C4-2B (cell line): ENCODE data around the gene EXD3.

Experiments
- ZFX ChIP-seq: fragments of 450-650 bp; IDR thresholded peaks from 2 replicates; pipeline ENCODE4 v1.6.1; 2017
- TF ChIP-seq, protein P1 (sequence below): fragments of 450-650 bp; conservative IDR thresholded peaks from 2 replicates; pipeline ENCODE4 v1.5.1; 2017; ENCODE audit warnings: mild to moderate bottlenecking

DNA sequence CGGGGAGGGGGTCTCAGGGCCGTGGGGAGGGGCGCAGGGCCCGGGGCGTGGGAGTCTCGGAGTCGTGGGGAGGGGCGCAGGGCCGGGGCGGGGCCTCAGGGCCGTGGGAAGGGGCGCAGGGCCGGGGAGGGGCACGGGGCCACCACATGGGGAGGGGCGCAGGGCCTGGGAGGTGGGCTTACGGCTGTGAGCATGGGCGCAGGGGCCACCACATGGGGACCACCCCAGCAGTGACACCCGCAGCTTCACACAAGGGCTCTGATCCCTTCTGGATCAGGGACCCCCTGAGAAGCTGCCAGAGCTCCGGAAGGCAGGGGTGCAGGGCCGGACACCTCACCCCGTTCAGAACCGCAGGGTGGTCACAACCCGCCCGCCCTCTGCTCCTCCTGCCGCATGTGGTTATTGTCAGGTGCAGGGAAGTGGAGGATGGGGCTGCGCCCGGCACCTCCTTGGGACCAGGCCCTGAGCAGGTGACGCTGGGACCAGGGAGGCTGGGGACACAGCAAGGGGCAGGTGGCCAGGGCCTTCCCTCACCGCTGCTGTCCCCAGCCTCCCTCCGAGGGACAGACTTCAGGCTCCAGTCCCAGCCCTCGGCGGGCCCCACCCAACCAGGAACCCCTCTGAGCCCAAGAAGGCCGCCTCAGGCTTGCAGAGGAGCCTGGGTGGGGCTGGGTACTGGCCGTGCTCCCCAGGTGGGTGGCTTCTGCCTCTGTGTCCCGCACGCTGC is 53.7 kb downstream of the EXD3 start:
- TF ChIP-seq, protein P1, sequence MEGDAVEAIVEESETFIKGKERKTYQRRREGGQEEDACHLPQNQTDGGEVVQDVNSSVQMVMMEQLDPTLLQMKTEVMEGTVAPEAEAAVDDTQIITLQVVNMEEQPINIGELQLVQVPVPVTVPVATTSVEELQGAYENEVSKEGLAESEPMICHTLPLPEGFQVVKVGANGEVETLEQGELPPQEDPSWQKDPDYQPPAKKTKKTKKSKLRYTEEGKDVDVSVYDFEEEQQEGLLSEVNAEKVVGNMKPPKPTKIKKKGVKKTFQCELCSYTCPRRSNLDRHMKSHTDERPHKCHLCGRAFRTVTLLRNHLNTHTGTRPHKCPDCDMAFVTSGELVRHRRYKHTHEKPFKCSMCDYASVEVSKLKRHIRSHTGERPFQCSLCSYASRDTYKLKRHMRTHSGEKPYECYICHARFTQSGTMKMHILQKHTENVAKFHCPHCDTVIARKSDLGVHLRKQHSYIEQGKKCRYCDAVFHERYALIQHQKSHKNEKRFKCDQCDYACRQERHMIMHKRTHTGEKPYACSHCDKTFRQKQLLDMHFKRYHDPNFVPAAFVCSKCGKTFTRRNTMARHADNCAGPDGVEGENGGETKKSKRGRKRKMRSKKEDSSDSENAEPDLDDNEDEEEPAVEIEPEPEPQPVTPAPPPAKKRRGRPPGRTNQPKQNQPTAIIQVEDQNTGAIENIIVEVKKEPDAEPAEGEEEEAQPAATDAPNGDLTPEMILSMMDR = no peak
- TF ChIP-seq ZFX = no peak
